HTR-8/SVneo (cell line): ENCODE data around the gene GDF7.

ENCODE experiments used
- DNase-seq: peaks from one replicate; pipeline ENCODE4 v3.0.0; 2011; ENCODE audit warnings: low spot score, mixed read lengths; ENCODE audit not compliant: insufficient read length
- FAIRE-seq: peaks from 2 replicates; lab custom pipeline; 2011; peaks lifted over from hg19 to GRCh38; lab: Jason Lieb, UNC

Gene GDF7

DNA sequence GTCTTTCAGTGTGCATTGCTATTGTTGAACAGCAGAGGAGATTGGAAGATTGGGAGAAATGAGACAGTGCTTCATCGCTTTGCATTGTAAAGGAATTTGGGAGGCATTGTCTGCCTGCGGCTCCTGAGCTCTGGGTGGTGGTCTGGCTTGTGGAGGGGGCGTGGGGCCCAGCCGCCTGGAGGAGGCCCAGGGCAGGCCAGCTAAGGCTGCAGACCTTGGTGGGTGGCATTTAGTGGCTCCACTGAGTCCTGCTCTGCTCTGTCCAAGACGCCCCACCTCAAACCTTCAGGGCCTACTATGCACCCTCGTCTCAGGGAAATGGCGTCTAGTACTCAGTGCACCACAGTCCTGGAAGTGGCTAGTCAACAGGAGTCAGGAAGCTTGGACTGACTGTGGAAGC lies 10.4 kb upstream of the GDF7 start:
- FAIRE-seq (no peak), DNase-seq (no peak)

DNA sequence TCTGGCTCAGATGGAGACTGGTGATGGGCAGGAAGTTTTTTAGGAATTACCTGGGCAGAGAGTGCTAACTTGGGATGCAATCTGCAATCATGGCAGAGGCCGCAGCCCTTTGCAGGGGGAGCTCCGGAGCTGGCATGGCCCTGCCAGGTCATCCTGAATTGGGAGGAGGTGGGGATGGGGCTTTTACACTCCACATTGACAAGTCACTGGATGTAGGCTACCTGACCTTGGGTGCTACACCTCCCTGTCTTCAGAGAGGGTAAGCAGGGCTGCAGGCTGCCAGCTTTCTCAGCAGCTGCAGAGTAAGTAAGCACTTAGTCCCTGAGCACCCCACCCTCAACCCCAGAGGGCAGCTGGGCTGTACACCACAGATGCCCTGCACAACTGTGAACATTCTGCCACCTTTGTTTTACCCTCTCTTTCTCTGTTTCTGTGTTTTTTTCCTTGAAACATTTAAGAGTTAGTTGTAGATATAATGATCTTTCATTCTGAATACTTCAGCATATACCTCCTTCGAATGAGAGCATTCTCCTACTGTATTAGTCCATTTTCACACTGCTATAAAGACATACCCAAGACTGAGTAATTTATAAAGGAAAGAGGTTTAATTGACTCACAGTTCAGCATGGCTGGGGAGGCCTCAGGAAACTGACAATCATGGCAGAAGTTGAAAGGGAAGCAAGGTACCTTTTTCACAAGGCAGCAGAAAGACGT lies 9.3 kb upstream of the GDF7 start:
- no peak for DNase-seq
- no peak for FAIRE-seq

DNA sequence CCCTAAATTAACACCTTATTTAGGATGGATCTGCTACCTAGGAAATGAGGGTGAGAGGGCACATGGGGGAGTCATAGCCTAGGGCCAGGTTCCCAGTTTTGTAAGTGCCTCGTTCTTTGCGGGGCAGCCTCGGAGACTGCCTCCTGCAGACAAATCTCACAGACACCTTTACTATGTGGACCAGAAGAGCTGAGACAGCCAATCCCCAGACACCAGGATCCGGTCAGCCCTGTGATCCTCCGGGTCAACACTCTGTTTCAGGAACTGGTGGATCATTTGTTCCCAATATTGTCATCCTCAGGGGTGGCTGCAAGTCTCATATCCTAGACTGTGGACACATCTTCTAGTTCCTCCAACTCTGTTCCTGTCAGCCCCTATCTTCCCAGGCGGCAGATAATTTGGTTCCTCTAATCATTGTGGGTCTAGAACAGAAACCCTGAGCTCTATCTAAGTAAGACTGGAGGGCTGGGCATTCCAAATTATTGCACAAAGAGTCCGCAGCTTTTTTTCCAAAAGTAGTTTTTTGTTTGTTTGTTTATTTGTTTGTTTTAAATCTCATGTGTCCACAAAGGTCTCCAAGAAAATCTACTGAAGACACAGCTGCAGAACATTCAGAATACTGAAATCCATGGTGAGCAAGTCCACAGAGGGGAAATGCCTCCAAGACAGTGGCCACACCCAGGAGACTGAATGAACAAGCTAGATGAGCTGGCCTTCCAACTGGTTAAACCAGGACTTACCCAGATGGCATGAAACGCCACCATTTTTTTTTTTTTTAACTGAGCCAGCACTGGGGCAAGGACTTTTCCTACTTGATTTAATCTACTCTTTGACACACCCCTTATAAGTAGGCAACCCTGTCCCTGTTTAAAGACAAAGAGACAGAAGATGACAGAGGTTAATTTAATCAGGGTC lies 6.2 kb upstream of the GDF7 start:
- DNase-seq (no peak), FAIRE-seq (peak; percentile 52)

DNA sequence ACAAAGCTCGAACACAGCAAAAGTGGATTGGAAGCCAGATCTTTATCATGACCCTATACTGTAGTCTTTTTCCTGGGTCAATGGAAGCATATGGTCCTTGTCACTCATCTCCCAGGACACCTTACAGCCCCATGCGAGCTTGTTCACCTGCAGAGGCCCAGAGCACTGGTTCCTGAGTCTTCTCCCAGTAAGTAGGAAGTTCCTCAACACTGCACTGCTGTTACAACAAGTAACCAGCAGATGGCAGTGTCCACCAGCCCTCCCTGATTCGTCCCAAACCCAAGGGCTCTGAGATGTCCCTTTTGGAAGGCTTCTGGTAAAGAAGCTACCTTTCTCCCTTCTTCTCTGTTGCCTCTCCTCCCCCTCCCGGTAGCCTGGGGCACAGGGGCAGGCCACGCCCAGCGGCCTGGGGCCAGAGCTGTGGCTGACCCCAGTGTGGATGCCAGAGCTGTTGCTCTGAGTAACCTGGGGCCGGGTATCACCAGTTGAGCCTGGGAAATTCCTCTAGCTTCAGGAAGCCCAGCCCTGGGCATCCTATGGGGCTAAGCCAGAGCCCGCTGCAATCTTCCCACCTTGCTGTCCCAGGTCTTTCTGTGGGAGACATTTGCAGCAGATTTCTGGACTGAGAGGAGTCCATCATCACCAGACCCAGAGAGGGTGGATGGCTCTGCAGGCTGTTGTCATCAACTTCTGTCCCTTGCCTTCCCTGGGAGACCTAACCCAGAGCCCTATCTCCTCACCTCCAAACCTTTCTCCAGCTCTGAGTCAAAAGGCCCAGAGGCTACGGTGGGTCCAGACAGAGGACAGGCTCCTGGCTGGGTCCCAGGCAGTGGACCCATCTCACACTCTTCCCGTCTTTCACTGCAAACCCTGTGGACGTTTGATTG lies 5.3 kb upstream of the GDF7 start:
- DNase-seq (peak; percentile 88), FAIRE-seq (peak; percentile 82)

DNA sequence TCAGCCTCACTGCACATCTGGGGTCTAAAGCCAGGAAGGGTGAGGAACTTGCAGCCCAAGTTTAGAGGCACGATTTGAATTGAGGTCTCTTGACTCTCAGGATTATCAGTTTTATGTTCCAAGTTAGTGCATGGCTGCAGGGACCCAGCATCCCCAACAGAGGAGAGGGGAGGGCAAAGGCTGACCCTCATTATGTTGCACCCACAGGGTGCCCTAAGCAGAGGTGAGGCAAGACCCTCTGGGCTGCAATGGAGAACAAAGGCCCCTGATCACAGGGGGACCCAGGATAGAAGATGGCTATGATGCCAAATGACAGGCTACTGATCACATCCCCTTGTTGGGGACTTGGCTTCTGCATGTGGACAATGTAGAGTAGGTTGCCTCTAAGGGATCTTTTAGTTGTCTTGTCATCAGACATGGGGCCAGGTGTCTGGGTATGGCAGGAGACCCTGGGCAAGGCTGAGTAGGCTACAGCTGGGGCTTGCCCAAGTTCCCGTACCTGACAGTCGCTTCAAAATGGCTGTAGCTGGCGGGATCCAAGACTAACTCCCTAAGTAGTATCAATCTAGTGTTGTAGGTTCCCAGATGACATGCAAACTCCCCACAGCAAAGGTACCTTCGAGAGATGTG lies 4.5 kb upstream of the GDF7 start:
- DNase-seq, result no peak
- no peak for FAIRE-seq

DNA sequence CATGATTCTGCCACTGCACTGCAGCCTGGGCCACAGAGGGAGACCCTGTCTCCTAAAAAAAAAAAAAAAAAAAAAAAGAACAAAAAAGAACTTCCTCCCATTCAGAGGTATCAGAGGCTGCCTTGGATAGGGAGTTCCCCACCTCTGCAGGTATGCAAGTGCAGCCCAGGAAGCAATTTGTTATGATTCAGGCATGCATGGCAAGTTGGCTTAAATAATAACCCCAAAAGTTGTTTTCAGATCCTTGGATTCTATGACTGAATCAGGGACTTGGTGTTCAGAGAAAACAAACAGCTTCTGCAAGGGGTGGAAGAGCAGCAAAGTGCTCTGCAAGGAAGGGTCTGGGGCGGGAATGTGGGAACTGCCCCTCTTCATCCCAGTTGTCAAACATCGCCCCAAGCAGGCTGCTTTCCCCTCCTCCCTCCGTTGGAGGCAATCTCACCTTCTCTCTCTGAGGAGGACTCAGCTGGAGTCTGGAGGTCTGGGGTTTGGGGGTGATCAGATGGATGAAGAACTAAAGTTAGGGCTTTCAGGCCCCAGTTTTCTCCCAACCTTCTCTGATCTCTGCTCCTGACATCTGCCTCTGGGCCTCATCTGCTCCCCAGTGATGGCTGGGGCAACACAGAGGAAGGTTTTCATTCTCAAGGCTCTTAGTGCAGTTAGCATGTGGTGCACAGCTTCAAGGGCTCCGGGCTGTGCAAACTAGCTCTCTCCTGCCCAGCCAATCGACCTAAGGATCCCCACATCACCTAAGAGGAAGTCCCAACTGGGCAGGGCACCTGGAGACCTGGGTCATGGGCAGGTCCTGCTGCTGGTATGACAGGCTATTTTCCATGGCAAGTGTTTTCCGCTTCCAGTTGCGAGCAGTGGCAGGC lies 3.5 kb upstream of the GDF7 start:
- no peak for DNase-seq
- FAIRE-seq, result no peak

DNA sequence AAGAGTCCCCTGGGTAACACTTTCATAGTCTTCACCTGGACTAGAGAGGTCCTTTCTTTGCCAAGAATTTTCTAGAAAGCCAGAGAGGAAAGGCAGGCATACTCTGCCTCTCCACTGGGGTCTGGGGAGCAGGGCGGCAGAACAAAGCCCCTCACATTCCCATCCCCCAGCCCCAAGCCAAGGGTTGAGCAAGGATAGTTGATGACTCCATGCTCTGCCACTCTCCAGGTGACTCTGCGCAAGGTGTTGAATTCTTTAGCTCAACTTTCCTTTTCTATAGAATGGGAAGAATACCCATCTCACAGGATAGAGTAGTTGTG lies 2.9 kb upstream of the GDF7 start:
- DNase-seq, result no peak
- no peak for FAIRE-seq

DNA sequence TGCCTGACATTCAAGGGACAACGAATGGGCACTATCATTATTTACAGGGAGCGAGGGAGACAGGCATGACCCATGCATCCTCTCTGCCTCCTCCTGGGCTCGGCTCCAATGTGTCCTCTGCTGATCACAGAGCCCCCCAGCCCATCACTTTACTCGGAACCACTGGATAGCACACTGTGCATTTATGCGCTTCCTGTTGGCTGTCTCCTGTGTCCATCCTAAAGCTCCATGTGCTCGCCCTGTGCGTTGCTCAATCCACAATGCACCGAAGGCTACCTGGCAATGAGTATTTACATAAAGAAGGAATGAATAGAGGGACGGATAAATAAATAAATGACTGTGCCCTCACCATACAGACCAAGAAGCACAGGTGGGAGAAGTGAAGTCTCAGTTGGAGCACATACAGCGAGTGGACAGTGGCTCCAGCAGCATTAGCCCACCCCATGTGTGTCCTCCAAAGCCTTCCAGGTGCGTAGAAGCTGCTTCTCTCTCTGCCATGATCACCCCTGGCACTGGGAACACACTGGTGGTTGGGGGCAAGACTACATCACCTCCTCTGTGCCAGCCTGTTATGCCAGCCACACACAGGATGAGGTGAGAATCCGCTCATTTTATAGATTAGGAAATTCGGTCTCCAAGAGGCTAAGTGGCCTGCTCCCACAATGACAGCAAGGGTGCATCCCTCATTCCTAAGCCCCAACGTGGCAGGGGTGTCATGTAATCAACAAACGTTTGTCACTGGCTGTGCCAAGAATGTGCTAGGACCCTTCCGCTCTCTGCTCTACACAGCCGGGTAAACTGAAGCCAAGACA lies 2.3 kb upstream of the GDF7 start:
- DNase-seq (no peak), FAIRE-seq (no peak)

DNA sequence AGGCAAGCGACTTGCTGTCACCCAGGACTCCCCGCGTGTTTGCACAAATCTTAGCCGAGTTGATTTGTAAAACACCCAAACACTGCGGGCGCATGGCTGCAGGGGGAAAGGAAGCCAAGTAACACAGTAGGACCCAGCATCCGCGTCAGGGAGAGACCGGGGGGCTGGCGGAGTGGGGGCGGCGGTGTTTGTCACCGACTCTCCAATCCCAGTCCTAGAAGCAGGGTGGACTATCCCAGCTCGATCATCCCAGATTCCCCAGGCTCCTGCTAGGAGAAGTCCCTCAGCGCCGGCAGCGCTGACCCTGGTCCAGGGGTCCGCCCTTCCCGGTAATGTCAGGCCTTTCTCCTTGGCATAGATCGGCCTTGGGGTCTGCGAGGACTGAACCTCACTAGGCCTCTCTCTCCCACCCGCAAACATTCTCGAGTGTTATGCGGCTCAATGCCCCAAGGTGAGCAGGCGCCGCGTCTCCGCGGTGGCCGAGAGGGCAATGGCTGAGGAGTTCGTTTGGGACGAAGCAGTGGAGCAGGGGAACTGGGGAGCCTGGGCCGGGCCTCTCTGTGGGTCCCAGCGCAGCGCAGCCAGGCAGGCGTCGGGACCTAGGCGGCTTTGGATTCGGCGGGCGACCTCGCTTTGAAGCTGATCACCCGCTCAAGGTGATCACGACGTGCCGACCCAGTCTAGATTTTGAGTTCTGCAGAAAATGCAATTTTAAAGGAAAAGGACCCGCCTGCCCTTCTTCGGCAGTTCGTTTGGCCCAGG lies 1.5 kb upstream of the GDF7 start:
- FAIRE-seq (no peak), DNase-seq (no peak)

DNA sequence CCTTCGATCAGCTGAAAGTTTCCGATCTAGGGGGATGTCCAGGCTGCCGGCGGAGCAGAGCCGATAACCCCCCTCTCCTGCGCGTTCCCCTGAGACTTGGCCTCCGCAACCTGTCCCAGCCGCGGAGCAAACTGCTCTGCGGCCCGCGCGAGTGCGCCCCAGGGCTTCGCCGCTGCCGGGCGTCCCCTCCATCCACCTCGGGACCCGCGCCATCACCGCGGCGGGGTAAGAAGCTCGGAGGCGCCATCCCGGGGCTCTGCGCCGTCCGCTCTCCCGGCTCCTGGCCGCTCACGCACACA lies 990 bp upstream of the GDF7 start:
- FAIRE-seq, result no peak
- no peak for DNase-seq

DNA sequence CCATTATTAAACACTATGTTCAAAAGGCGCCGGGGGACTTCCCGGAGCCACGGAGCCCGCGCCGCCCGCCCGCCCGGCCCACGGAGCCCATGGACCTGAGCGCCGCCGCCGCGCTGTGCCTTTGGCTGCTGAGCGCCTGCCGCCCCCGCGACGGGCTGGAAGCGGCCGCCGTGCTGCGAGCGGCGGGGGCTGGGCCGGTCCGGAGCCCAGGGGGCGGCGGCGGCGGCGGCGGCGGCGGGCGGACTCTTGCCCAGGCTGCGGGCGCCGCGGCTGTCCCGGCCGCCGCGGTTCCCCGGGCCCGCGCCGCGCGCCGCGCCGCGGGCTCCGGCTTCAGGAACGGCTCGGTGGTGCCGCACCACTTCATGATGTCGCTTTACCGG lies 197 bp downstream of the GDF7 start:
- no peak for DNase-seq
- FAIRE-seq, result no peak

DNA sequence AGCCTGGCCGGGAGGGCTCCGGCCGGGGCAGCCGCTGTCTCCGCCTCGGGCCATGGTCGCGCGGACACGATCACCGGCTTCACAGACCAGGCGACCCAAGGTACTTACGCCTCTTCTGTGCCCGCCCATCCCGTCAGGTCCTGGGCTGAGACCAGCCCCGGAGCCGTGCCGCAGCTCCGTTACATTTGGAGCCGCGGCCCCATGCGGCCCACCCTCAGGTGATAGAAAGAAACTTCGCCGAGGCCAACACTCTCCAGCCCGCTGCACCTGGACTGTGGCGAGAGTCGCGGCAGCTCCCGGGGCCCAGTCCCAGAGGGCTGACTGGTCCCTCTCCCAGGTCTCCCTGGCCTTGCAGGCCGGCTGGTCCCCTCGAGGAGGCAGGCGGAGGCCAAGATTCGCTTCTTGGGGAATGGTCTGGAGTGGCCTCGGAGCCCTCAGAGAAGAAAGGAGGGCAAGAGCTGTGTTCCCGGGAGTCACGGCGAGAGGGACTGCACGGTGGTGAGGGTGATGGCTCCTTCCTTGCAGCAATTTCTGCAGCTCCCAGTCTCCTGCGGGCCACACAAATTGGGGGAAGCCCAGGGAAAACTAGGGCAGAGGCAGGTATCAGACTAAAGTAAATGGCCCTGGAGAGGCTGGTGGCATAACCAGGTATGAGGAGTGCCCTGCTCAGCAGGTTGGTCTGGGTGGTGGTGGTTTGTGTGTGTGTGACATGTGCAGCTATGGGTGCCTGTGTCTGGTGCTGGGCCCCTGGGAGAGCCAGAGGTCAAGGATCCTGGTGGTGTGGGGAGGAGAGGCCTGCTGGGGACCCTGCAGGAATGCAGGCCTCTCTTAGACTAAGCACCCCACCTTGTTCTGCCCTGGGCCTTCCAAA lies 822 bp downstream of the GDF7 start:
- DNase-seq, result no peak
- peak; percentile 52 for FAIRE-seq

DNA sequence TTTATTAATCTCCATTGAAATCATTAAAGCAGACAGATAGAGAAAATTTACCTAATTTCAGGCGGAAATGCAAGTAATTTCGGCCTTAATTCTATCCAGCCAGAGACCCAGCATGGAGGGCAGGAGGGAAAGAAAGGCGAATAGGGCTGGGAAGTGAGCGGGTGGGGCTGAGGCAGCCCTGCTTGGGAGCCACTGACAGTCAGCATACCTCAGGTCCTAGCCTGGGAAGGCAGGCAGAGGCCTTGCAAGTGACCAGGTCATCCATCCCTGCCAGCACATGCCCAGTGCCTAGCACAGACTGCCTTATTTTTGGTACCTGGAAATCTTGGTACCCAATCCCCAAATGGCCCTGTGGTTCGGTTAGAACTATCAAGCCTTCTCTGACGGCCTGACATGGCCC lies 1.5 kb downstream of the GDF7 start:
- FAIRE-seq, result peak; percentile 57
- no peak for DNase-seq

DNA sequence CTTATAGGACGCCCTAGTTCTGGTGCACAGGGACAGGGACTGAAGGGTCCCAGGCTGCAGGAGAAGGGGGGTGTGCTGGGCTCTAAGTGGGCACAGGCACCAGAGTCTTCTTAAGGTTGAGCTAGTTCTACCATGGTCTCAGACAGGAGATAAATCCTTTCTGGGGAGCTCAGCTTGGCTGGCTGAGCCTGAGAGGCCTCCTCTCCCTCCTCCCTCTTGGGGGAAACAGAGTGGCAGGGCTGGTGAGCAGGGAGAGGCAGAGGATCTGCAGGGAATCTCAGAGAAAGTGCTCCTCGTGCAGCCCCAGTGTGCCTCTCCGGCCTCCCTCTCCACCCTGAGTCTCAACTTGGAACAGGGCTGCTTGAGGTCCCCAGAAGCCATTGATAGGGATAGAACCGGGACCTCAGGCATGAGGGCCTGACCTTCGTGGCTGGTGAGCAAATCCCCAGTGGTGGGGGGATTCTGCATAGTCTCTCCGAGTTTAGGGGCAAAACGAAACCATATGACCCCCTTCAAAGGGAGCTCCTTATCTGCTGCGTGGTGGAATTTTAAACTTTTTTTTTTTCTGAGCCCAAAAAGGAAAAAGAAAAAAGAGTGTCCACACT lies 2.0 kb downstream of the GDF7 start:
- FAIRE-seq (no peak), DNase-seq (no peak)

DNA sequence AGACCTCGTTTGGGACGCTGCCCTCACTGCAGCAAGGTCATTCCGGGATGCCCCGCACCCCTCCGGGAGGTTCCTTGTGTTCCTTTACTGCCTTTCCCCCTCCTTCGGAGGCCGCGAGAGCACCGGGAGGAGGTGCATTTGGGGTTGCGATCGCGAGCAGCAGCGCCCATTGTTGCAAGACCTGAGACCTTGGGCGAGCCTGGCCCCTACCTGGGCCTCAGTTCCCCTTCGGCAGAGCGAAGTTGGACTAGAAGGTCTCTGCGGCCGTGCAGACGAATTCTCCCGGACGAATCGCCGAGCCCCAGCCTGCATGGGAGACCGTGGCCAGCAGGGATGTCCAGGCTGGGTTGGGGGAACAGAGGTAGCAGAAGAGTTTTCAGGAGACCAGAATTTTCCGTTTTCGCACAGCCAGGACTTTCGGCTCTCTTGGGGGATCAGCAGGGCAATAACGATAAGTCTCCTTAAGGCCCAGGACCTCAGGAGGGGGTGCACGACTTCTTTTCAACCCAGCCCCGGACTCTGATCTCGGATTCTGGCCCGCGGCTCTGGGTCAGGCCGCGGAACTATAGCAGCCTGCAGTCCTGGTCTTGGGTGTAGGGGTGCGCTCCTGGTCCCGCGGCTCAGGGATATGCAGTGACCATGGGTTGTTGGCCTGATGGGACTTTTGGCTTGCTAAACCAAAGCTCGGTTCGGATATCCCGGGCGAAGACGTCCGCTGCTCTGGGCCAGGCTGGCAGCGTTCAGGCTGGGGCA lies 2.8 kb downstream of the GDF7 start:
- FAIRE-seq, result no peak
- no peak for DNase-seq
